ENCODE data around the gene CLIC1. TPM values are rescaled to one million over a fixed set of nuclear protein-coding genes. Genes with fewer than 3 reads are reported as not detected.

CLIC1 gene
- polyA plus RNA-seq, 1 experiment: 466 TPM

- CTCF ChIA-PET: interaction anchor here (0.6 kb wide), 1 partner anchor 11 kb away, joined by 3 read pairs; the partner anchor contains the start of gene ABHD16A
- no peak overlapping the region for H3K4me3 ChIP-seq (ENCODE audit: low read depth, low read length)
- POLR2A ChIA-PET: no interaction called here
- no peak overlapping the region for H3K27ac ChIP-seq (ENCODE audit: low read depth, low read length)
- no peaks in the 10 kb centered on the region for H3K27me3 ChIP-seq (ENCODE audit: control insufficient read depth, insufficient read depth, low read length)
- DNase-seq (ENCODE audit: low read depth, low spot score): no peak
- no peak for TF ChIP-seq CTCF (IDR thresholded peaks at IDR 0.05; ENCODE audit: low read depth, low read length)
- no peaks in the 10 kb centered on the region for H3K9me3 ChIP-seq (ENCODE audit: control insufficient read depth, insufficient read depth, low read length)
Observed at GRCh38 chr6:31692353-31692752, 44.0 kb downstream of the CLIC1 start.

- CTCF ChIA-PET: interaction anchor here (0.6 to 2.4 kb wide), 2 partner anchors 11 to 12 kb away, joined by 3 to 7 read pairs; partner anchors contain the start of genes ABHD16A and LY6G5C
Observed at GRCh38 chr6:31691564-31692108, 44.7 kb downstream of the CLIC1 start.

GRCh38 chr6:31691078-31691463, 45.3 kb downstream of the CLIC1 start:
- DNase-seq (ENCODE audit: low read depth, low spot score): no peak
- ChIA-PET POLR2A (interaction anchor here (1.2 kb wide), 1 partner anchor 136 kb away, joined by 3 read pairs; the partner anchor contains the start of gene HSPA1B), CTCF (interaction anchor here (0.6 to 2.4 kb wide), 4 partner anchors 9 to 116 kb away, joined by 3 to 7 read pairs (median 4); partner anchors contain the start of genes LSM2, LY6G5B and LY6G5C)
- no peak overlapping the region for H3K27ac ChIP-seq (ENCODE audit: low read depth, low read length)
- H3K4me3 ChIP-seq (ENCODE audit: low read depth, low read length): no peak overlapping the region
- no peak for TF ChIP-seq CTCF (IDR thresholded peaks at IDR 0.05; ENCODE audit: low read depth, low read length)
- H3K9me3 ChIP-seq (ENCODE audit: control insufficient read depth, insufficient read depth, low read length): no peaks in the 10 kb centered on the region
- H3K27me3 ChIP-seq (ENCODE audit: control insufficient read depth, insufficient read depth, low read length): no peaks in the 10 kb centered on the region

More at GRCh38 chr6:31691564-31692108, 44.7 kb downstream of the CLIC1 start:
- DNase-seq (ENCODE audit: low read depth, low spot score): no peak
- Histone ChIP-seq H3K27ac (ENCODE audit: low read depth, low read length) (no peak overlapping the region), H3K9me3 (ENCODE audit: control insufficient read depth, insufficient read depth, low read length) (no peaks in the 10 kb centered on the region), H3K4me3 (ENCODE audit: low read depth, low read length) (no peak overlapping the region), H3K27me3 (ENCODE audit: control insufficient read depth, insufficient read depth, low read length) (no peaks in the 10 kb centered on the region)
- no peak for TF ChIP-seq CTCF (IDR thresholded peaks at IDR 0.05; ENCODE audit: low read depth, low read length)
- POLR2A ChIA-PET: no interaction called here

- Histone ChIP-seq H3K27me3 (ENCODE audit: control insufficient read depth, insufficient read depth, low read length) (no peaks in the 10 kb centered on the region), H3K27ac (ENCODE audit: low read depth, low read length) (no peak overlapping the region), H3K9me3 (ENCODE audit: control insufficient read depth, insufficient read depth, low read length) (no peaks in the 10 kb centered on the region), H3K4me3 (ENCODE audit: low read depth, low read length) (no peak overlapping the region)
- no peak for DNase-seq (ENCODE audit: low read depth, low spot score)
- ChIA-PET POLR2A (interaction anchor here (1.2 kb wide), 1 partner anchor 137 kb away, joined by 3 read pairs; the partner anchor contains the start of gene HSPA1B), CTCF (interaction anchor here (0.6 to 2.4 kb wide), 5 partner anchors 9 to 140 kb away, joined by 3 to 7 read pairs (median 4); partner anchors contain the start of genes LSM2, LY6G5B and LY6G5C)
- no peak for TF ChIP-seq CTCF (IDR thresholded peaks at IDR 0.05; ENCODE audit: low read depth, low read length)
Observed at GRCh38 chr6:31690231-31691077, 45.9 kb downstream of the CLIC1 start.
